Calu3 (cell line): Measurements from ENCODE around the gene FILIP1L. TPM values are rescaled to one million over a fixed set of nuclear protein-coding genes. Genes with fewer than 3 reads are reported as not detected.

Source experiments
- BruUV-seq: library from RNA; stranded (reverse); fragments of 400-500 nt; replicated peaks from 2 replicates; lab custom pipeline; 2021; lab: Mats Ljungman, UMichigan
- CTCF ChIA-PET: fragments of 300-600 bp; sonication (Branson Sonifier 250); formaldehyde crosslinking; loops from one replicate; lab custom pipeline; 2022; ENCODE audit warnings: antibody characterized with exemption; lab: Charles Lee
- DNase-seq: peaks from one replicate; pipeline ENCODE4 v3.0.0; 2022
- H3K27ac Mint-ChIP-seq: one replicate; pipeline ENCODE4 v1.8.0; 2022; ENCODE audit warnings: mixed read lengths; ENCODE audit not compliant: unreplicated experiment
- H3K27me3 Mint-ChIP-seq: one replicate; pipeline ENCODE4 v1.8.0; 2022; ENCODE audit warnings: mixed read lengths; ENCODE audit not compliant: unreplicated experiment
- H3K36me3 Mint-ChIP-seq: one replicate; pipeline ENCODE4 v1.8.0; 2022; ENCODE audit warnings: mild to moderate bottlenecking, moderate library complexity, mixed read lengths; ENCODE audit not compliant: insufficient read depth, unreplicated experiment
- H3K4me1 Mint-ChIP-seq: one replicate; pipeline ENCODE4 v1.8.0; 2022; ENCODE audit warnings: mild to moderate bottlenecking, low read depth, mixed read lengths; ENCODE audit not compliant: unreplicated experiment
- H3K4me3 Mint-ChIP-seq: one replicate; pipeline ENCODE4 v1.8.0; 2022; ENCODE audit warnings: mild to moderate bottlenecking, low read depth, moderate library complexity, mixed read lengths; ENCODE audit not compliant: unreplicated experiment
- H3K9me3 Mint-ChIP-seq: one replicate; pipeline ENCODE4 v1.8.0; 2022; ENCODE audit warnings: low read depth, mixed read lengths; ENCODE audit not compliant: unreplicated experiment
- intact Hi-C: fragments of 100-400 bp; cut with micrococcal nuclease; formaldehyde crosslinking; loops from one replicate; pipeline ENCODE4 v1.10.0; 2022; ENCODE audit not compliant: unreplicated experiment
- total RNA-seq: library from RNA; stranded (reverse); gene quantifications from 2 replicates; pipeline ENCODE4 v1.2.3, GENCODE V29; 2022
- TF ChIP-seq, protein P1 (sequence below): fragments of 200-600 bp; IDR thresholded peaks from one replicate; pipeline ENCODE4 v1.8.0; 2022; ENCODE audit warnings: antibody characterized with exemption; ENCODE audit not compliant: unreplicated experiment

FILIP1L gene
- total RNA-seq, 1 experiment from 2014 or later = 5.2 TPM

DNA sequence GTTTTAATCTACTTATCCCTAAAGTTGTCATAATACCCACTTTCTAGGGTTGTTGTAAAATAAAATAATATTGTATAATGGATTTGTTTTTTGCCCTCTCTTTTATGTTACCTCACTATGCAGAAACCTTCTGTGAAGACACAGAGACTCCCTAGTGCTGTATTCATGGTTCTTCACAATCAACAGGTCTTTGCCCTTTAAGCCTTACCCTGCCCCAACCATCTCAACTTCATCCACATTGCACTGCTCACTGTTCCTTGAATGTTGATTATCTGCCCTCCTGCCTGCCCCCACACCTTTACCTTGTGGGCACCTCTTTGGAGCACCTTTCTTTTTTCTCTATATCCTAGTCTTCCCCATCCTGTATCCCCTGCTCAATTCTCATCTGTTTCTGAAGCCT, 275.5 kb downstream of the FILIP1L start:
- TF ChIP-seq, protein P1, sequence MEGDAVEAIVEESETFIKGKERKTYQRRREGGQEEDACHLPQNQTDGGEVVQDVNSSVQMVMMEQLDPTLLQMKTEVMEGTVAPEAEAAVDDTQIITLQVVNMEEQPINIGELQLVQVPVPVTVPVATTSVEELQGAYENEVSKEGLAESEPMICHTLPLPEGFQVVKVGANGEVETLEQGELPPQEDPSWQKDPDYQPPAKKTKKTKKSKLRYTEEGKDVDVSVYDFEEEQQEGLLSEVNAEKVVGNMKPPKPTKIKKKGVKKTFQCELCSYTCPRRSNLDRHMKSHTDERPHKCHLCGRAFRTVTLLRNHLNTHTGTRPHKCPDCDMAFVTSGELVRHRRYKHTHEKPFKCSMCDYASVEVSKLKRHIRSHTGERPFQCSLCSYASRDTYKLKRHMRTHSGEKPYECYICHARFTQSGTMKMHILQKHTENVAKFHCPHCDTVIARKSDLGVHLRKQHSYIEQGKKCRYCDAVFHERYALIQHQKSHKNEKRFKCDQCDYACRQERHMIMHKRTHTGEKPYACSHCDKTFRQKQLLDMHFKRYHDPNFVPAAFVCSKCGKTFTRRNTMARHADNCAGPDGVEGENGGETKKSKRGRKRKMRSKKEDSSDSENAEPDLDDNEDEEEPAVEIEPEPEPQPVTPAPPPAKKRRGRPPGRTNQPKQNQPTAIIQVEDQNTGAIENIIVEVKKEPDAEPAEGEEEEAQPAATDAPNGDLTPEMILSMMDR = no peak
- no peaks in the 10 kb centered on the region for H3K9me3 Mint-ChIP-seq
- H3K27ac Mint-ChIP-seq = no peak overlapping the region
- CTCF ChIA-PET = interaction anchor here (0.6 kb wide), 1 partner anchor 10 kb away, joined by 6 read pairs; no protein-coding TSS in a partner anchor
- peaks cover 7% of the 10 kb centered on the region for H3K4me1 Mint-ChIP-seq
- H3K36me3 Mint-ChIP-seq = no peaks in the 10 kb centered on the region
- no peak overlapping the region for H3K4me3 Mint-ChIP-seq
- intact Hi-C loops = no loop called here
- H3K27me3 Mint-ChIP-seq = no peaks in the 10 kb centered on the region
- BruUV-seq = no TSS peak
- no peak for DNase-seq

DNA sequence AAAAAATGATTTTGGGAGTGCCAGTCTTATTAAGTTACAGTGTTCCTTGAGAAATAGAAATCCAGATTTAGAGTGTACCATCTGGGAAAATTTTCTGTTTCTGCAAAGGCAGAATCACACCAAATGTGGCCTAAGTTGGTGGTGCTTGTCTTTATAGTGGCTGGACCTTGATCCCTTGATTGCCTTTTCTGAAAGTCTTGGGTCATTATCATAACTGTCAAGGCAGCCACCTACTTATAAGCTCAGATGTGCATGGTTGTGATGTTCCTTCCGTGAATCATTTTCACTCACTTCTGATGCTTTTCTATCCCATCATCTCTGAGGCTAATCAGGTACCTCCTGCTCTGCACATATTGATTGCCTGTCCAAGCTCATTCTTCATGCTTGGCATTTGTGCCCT, 276.6 kb downstream of the FILIP1L start:
- CTCF ChIA-PET = no interaction called here
- Mint-ChIP-seq H3K9me3 (no peaks in the 10 kb centered on the region), H3K36me3 (no peaks in the 10 kb centered on the region), H3K27ac (no peak overlapping the region), H3K4me3 (no peak overlapping the region), H3K4me1 (peaks cover under 1% of the 10 kb centered on the region), H3K27me3 (no peaks in the 10 kb centered on the region)
- no peak for DNase-seq
- TF ChIP-seq, protein P1 = no peak
- BruUV-seq = no TSS peak
- intact Hi-C loops = no loop called here

DNA sequence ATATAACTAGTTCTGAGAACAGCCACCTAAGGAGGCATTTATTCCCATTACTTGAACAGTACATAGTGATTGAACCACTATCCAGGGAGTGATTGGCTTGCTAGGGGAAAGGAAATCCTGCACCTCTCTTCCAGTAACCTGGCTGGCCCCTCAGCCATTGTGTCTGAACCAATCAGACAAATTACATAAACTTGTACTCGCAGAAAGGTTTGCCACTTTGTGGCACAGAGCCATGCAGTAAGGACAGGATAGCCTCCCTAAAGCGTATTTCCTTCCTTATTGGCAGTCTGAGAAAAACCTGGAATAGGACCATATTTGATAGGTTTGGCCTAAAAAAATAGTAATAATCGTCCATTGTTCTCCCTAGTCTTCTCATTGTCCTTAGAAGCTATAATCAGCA, 277.6 kb downstream of the FILIP1L start:
- TF ChIP-seq, protein P1 = no peak
- no peaks in the 10 kb centered on the region for H3K36me3 Mint-ChIP-seq
- no peak for DNase-seq
- no peaks in the 10 kb centered on the region for H3K4me1 Mint-ChIP-seq
- BruUV-seq = no TSS peak
- no peaks in the 10 kb centered on the region for H3K27me3 Mint-ChIP-seq
- no peak overlapping the region for H3K27ac Mint-ChIP-seq
- intact Hi-C loops = no loop called here
- CTCF ChIA-PET = interaction anchor here (0.6 to 0.7 kb wide), 2 partner anchors 424 to 742 kb away, joined by 3 to 4 read pairs; partner anchors contain the start of gene TBC1D23
- no peak overlapping the region for H3K4me3 Mint-ChIP-seq
- no peaks in the 10 kb centered on the region for H3K9me3 Mint-ChIP-seq

DNA sequence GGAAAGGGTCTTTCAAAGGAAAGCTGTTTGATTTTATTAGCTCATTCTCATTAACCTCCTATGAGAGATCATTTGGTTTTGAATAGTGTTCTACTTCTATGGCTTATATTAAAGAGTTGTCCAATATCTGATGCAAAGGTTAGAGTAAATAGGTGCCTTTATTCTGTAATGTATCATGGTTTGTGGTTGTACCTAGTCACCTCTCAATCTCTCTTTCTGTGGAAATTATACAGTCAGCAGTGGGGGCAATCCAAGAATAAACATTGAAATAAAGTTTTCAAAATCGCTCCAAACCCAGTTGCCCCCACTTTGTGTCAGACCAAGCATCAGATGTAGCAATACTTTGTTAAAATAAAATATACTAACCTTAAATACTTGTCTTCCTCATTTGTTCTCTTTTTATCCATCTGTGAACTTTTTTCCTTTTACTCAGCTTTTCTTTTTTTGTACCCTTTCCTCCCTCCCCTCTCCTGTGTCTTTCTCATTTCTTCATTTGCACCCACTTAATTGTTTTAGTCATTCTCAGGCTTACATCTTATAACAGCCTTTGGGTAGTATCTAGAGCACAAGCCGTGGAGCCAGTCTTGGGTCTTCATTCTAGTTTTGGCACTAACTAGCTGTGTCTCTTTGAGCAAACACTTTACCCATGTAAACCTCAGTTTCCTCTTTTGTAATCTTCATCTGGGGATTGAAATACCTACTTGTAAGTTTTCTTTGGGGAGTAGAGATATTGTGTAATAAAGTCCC, 279.9 kb downstream of the FILIP1L start:
- DNase-seq = no peak
- Mint-ChIP-seq H3K4me1 (no peaks in the 10 kb centered on the region), H3K27ac (no peak overlapping the region), H3K4me3 (no peak overlapping the region), H3K36me3 (no peaks in the 10 kb centered on the region), H3K27me3 (no peaks in the 10 kb centered on the region), H3K9me3 (no peaks in the 10 kb centered on the region)
- CTCF ChIA-PET = no interaction called here
- intact Hi-C loops = no loop called here
- TF ChIP-seq, protein P1 = no peak
- no TSS peak for BruUV-seq
